ENCODE results near the gene AKIP1.
"Not testable (repeated sequence)": the region's sequence is repeated elsewhere in the genome, so short reads cannot be mapped to it uniquely, and the experiment has no call there.

Gene AKIP1, protein sequence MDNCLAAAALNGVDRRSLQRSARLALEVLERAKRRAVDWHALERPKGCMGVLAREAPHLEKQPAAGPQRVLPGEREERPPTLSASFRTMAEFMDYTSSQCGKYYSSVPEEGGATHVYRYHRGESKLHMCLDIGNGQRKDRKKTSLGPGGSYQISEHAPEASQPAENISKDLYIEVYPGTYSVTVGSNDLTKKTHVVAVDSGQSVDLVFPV

DNA sequence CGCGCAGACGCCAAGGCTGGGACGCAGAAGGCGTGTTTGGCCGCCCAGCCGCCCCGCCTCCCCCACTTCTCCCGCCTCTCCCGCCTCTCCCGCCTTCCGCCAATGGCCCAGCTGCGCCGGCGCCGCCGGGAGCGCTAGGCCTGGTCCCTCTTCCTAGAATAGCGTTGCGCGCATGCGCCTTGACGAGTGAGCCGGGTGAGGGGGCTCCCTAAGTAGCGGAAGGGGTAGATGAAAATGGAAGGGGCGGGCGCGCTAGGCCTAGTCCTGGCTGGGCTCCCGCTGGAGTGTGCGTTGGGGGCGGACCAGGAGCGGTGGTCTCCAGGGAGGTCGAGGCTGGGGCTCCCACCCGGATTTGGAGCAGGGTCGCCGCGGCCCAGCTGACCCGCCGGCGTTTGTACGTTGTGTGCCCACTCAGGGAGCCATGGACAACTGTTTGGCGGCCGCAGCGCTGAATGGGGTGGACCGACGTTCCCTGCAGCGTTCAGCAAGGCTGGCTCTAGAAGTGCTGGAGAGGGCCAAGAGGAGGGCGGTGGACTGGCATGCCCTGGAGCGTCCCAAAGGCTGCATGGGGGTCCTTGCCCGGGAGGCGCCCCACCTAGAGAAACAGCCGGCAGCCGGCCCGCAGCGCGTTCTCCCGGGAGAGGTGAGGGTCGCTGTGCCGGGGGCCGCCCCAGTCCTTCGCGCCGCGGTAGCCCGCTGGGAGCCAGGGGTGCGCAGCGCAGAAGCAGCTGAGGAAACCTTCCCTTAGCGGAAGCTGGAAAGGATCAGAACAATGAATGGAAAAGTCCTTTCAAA lies at the start of gene AKIP1:
TSS of gene AKIP1 (plus strand) at position 161 of the 795 bp plus-strand sequence. CDS start at position 422, 261 bp downstream.
- DNase-seq (ENCODE audit: low spot score): peak; percentile 95

DNA sequence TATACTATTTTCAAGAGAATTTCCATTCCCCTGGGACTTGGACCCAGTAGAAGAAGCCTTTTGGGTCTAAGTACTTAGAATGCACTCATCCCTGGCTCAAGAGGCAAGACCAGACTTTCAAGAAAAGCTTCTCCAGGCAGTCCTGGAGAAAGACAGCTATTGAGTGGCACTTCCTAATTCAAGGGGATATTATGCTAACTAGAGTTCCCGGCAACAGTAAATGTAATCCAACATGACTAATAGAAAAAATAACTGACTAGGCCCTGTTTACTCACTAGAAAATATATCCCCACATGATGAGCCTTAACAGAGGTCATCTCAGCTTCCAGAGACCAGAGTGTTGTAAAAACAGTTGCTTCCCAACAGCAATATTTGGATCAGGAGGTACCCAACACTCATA lies 47.2 kb upstream of the AKIP1 start:
- peak; percentile 72 for DNase-seq (ENCODE audit: low spot score)

DNA sequence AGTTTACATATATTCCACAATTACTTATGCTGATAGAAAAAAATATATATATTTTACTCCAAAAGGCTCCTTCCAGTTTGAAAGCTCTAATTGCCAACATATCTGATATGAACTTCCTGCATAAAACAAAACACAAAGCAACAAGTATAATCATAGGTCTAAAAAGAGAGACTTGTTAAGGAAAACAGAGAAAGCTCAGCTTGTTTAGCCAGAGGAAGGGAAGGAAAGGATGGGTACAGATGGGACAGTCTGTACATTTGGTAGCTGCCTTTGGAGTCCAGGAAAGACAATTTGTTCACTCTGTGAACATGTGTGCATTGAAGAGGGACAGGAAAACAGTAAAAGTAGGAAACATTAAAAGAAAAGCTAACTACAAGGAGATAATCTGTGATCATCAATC lies 45.7 kb upstream of the AKIP1 start:
- DNase-seq (ENCODE audit: low spot score): no peak

DNA sequence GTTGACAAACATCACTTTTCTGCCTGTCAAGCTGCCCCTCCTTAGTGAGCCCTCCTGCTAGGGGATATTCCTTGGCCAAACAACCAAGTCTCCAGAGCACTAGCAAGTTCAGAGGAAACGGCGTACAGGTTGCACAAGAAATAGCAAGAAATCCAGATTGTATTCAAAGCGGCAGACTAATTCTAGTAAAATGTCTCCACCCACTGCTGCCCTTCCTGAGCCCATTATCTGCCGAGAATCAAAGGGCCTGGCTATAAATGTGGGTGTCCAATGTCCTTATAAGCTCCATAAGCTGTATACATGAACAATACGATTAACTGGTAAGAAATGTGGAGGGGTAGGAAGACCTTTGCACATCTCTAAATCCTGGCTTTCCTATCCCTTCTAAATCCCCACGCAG lies 44.0 kb upstream of the AKIP1 start:
- no peak for DNase-seq (ENCODE audit: low spot score)

DNA sequence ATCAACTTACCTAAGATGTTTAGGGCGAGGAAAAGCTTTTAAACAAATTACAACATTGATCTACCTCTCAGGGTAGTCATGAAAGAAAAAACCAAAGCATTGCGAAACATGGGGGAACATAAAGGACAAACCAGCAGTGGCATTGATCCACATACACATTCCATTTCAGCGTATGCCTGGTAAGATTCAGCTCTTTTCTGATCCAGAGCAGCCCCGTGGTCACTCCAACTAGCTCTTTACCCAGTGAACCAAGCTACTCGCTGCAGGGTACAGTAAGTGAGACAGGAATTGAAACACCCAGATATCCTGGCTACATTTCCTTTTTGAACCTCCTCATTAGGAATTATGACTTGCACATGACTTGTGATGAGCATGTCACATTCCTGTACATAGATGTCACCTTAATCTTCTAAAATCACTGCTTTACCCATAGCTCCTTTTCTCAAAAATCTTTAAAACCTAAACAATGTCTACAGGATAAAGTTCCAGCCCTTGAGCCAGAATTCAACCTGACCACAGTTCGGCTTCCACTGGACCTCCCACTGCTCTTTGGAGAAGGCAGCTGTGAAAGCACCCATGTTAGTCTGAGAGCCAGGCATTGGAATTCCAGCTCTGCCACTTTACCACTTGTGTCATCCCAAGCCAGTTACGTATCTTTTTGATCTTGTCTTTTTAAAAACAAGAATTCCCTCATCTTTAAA lies 42.9 kb upstream of the AKIP1 start:
- DNase-seq (ENCODE audit: low spot score): peak; percentile 37

DNA sequence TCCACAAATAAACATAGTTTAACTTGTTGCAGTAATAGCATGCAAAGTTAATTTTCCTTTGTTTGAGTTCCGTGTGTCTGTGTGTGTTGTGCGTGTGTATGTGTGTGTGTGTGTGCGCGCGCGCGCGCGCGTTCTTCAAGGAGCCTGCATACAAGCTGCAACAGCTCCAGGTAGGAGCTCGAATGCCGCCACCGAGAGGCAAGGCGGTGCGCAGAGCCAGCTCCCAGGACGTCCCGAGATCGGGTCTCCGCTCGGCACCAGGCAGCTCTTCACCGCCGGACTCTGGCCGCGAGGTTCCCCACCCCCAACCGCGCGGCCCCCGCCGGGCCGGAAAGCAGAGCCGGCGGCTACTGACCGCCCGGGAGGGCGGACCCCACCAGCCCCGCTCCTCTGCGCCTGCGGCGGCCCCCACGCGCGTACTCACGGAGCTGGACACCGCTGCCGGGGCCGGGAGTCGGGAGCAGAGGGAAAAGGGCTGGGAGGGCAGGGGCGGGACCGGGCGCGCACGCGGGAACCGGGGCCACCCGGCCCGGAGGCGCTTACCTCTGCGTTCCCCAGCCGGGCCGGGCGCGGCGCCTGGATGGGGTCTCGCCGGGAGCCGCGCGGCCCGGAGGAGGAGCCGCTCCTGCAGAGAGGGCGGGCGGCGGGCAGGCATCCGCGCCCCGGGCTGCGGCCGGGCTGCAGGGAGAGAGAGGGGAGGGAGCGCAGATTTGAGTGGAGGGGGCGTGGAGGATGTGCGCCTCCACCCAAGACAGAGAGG lies 40.4 kb upstream of the AKIP1 start:
- DNase-seq (ENCODE audit: low spot score): peak; percentile 79

DNA sequence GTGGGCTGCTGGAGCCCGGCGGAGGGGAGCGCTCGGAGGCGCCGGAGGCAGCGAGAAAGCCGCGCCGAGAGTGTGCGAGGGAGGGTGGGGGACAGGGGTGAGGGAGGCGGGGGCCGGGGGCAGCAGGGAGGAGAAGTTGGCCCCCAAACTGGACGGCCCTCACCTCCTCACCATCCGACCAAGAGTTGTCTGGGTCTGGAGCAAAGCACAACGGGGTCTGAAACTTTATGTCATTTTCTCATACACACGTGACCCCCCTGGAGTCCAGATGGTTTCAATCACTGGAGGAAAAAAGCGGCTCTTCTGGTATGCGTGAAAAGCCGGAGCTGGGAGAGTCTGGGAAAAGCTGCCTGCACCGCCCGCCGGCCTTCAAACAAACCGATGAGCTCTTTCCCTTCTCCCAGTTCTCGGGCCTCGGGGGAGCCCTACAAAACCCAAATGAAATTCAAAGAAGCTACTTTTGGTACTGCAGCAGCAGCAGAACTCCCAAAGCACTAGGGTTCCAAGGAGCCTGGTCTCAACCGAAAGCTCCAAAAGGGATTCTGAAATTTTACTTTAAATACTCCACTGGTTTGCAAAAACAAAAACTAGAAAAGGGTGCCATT lies 39.7 kb upstream of the AKIP1 start:
- peak; percentile 54 for DNase-seq (ENCODE audit: low spot score)

DNA sequence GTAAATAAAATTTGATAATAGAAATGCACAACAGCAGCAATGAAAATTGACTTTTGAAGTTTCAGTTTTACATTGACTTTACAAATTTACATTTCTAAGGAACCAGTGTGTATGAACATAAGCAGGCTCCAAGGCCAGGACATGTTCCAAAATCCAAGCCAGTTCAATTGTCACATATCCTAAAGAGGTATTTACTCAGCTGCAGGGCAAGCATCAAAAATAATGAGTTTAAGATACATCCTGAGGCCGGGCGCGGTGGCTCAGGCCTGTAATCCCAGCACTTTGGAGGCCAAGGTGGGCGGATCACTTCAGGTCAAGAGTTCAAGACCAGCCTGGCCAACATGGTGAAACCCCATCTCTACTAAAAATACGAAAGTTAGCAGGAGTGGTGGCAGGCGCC lies 39.0 kb upstream of the AKIP1 start:
- DNase-seq (ENCODE audit: low spot score): no peak

DNA sequence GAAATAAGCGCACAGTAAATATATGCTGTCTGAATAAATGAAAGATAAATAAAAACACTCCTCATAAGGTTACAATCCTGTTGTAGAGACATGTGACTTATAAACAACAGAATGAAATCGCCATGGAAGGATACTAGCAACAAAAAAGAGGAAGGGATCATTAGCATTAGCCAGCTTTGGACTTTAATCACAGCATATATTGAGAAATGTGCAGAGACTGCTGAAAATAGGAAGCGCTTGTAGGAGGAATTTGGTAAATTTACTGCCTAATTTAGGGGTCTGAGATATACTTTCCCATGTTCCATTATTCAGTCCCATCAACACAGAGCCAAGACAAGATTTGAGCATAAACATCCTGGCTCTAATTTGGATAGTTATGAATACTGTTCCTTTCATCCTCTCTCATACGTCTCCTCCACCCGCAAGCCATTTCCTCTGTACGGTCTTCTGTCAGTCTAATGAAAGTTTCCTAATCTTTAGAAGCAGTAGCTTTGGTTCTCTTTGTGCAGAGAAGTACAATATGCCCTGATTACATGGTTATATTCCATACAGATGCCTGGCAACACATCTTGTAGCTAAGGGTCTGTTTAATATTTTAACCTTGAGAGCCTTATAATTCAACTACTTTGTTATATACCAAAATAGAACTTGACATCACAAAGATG lies 37.1 kb upstream of the AKIP1 start:
- DNase-seq (ENCODE audit: low spot score): no peak

DNA sequence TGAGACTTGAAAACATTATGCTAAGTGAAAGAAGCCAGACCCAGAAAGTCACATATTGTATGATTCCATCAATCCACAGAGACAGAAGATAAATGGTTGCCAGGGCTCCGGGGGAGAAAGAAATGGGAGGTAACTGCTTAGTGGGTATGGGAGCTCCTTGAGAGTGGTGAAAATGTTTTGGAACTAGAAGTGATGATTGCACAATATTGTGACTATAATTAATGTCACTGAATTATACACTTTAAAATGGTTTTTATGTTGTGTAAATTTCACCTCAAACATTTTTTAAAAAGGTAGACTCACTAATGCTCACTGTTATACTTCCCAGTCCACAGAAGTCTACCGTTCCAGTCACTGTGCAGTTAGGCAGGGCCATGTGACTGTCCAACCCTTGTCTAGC lies 32.2 kb upstream of the AKIP1 start:
- no peak for DNase-seq (ENCODE audit: low spot score)

DNA sequence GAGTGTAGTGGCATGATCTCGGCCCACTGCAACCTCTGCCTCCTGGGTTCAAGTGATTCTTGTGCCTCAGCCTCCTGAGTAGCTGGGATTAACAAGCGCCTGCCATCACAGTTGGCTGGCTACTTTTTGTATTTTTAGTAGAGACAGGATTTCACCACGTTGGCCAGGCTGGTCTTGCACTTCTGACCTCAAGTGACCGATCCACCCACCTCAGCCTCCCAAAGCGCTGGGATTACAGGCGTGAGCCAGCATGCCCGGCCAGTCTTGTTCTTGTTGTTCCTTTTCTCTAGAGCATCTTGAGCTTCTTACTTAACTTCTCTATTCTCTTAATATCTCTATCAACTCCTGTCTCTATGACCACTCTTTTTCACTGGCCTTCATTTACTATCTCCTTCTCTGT lies 29.4 kb upstream of the AKIP1 start:
- DNase-seq (ENCODE audit: low spot score): not testable (repeated sequence)

DNA sequence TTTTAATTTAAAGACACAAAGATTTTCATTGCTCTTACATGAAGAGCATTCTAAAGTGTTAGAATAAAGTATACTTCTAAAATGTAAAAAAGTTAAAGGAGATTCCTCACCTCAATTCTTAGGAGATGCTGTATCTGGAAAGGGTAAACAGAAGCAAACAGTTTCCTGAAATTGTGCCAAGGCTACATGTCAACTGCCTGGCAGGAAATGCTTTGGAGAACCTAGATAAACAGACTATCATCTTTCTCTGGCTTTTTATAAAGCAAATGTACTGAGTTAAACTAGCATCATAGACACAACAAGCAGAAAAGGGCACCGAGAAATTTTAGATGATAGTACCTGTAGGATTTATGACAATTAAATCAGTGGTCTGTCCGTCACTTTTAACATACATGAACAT lies 24.7 kb upstream of the AKIP1 start:
- DNase-seq (ENCODE audit: low spot score): no peak

DNA sequence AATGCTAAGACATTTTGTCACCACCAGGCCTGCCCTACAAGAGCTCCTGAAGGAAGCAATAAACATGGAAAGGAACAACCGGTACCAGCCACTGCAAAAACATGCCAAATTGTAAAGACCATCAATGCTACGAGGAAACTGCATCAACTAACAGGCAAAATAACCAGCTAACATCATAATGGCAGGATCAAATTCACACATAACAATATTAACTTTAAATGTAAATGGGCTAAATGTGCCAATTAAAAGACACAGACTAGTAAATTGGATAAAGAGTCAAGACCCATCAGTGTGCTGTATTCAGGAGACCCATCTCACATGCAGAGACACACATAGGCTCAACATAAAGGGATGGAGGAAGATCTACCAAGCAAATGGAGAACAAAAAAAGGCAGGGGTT lies 19.8 kb upstream of the AKIP1 start:
- DNase-seq (ENCODE audit: low spot score): not testable (repeated sequence)

DNA sequence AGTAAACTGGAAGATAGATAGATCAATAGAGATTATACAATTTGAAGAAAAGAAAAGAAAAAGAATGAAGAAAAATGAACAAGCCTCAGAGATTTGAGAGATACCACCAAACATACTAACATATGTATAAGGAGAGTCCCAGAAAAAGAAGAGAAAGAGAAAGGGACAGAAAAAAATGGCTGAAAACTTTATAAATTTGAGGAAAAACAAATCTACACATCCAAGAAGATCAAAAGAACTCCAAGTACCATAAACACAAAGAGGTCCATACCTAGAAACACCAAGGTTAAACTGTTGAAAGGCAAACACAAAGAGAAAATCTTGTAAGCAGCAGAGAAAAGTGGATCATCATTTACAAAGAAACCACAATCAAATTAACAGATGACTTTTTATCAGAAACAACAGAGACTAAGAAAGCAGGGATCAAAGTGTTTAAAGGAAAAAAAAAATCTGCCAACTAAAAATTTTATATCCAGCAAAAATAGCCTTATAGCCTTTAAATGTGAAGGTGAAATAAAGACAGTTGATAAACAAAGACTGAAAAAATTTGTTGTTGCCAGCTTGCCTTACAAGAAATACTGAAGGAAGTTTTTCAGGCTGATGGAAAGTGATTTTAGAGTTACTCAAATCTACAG lies 11.8 kb upstream of the AKIP1 start:
- no peak for DNase-seq (ENCODE audit: low spot score)

DNA sequence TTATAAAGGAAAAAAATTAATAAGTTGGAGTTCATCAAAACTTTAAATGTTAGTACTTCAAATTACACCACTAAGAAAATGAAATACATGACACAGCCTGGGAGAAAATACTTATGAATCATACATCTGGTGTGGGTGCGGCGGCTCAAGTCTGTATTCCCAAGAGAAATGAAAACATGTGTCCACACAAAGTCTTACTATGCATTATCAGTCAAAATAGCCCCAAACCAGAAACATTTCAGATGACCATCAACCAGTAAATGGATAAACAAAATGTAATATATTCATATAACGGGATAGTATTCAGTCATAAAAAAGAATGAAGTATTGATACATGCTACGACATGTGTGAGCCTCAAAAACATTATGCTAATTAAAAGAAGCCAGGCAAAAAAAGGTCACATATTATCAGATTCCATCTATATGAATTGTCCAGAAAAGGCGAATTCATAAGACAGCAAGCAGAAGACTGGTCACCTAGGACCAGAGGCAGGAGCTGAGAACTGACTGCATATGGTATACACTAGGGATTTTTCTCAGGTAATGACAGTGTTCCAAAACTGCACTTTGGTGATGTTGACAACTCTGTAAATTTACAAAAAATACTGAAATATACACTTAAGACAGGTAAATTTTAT lies 5.3 kb upstream of the AKIP1 start:
- DNase-seq (ENCODE audit: low spot score): peak; percentile 14

DNA sequence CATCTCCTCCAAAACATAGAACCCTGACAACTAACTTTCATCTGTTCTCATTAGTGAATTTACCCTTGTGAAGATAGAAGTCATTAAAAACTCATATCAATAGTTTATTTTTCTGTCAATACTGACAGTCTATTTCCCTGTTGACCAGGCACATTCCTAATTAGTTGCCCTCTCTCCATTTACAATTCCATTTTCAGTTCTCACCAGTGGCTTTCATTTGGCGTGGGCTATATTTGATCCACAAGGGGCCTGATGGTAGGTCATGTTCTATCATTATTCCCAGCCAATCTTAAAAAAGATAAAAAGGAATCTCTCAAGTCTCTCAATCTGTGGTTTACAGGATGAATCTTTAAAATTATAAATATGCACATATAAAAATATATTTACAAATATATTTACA lies 3.9 kb upstream of the AKIP1 start:
- no peak for DNase-seq (ENCODE audit: low spot score)

DNA sequence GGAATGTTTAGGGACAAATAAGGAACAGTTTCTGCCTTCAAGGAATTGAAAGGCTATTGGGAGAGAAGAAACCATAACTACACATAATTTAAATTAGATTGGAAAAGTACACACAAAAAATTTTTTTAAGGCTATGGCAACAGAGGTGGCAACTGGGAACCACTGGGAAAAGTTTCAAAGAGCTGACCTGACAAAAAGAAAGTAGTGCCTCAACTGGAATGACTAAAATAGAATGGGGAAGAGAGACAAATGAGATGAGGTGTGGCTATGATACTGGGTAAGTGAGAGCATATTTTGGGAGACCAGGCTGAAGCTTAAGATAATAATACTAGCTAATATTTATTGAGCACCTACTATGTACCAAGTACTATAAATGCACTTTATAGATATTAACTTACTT lies 2.9 kb upstream of the AKIP1 start:
- DNase-seq (ENCODE audit: low spot score): no peak

DNA sequence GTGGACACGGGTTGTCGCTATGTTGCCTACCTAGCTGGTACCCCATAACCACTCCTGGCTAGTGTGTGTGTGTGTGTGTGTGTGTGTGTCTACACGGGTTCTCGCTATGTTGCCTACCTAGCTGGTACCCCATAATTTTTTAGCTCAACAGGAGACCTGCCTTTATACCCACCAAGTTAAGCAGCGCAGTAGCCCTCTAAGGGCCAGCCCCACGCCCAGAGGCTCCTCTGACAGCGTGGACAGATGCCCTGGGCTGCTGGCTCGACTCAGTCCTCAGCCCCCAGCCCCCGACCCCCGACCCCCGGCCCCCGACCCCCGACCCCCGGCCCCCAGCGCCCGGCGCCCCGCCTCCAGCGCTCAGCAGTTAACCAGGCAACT lies 351 bp upstream of the AKIP1 start:
- no peak for DNase-seq (ENCODE audit: low spot score)

DNA sequence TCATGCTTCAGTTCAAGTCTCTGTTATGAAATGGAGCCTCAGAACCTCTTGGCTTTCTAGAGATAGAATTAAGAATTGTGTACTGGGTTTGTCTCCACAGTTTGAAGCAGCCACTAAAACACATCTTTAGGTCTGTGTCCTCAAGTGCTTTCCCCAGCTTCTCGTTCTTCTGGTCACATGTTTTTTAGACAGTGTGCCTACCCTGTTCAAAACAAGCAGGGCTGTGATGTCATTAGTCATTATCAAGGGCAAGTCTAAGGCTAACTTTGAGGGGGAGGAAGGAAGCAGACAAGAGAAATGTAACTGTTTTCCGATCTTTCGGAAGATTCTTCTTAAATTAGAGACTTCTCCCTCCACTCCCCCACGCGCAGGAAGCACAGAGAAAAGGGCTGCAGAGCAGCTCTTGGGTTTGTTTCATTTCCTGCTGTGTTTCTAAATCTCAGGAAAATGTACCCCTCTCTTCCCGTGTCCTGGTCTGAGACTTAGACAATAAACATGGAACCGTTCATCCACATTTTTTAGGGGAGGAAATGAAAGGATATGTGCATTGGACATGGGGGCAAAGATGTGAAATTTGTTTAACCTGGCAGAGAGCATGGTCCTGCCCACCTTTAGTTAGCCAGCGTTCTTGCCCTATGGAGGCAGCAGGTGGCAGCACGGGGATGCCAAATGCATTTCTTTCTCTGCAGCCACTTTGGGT lies 3.1 kb downstream of the AKIP1 start:
- DNase-seq (ENCODE audit: low spot score): peak; percentile 38

DNA sequence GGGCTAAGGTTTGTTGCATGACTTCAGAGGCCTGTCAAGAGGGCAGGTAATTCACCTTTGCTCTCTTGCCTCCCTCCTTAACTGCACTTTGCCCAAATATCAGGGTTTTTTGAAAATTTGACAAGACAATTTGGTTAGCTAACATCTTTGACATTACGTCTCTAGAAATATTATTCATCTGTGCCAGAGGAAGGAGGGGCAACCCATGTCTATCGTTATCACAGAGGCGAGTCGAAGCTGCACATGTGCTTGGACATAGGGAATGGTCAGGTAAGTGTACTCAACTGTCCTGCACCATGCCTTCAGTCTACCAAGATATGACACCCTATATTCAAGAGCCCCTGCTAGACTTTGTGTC lies 3.7 kb downstream of the AKIP1 start:
- DNase-seq (ENCODE audit: low spot score): no peak
